ENCODE measurements around the gene LONP1.

Gene LONP1

GRCh38 chr19:5719961-5720790 is at the start of gene LONP1, which contains the start of gene CATSPERD:
Gene LONP1 (minus strand): TSS chr19:5720146. CDS start chr19:5720132, 14 bp downstream.
Gene CATSPERD (plus strand): TSS chr19:5720637. CDS start chr19:5720738, 101 bp downstream.
- CTCF ChIA-PET: interaction anchor here (1.0 to 1.5 kb wide), 3 partner anchors 20 to 84 kb away, joined by 3 to 4 read pairs (median 4); partner anchors contain the start of gene RPL36
- POLR2A ChIA-PET: interaction anchor here (0.7 to 4.9 kb wide), 23 partner anchors 10 to 1381 kb away, joined by 3 to 35 read pairs (median 4); partner anchors contain the start of genes DUS3L, RPL36, SAFB and SAFB2
- TF ChIP-seq ARNT (IDR thresholded peaks at IDR 0.05): 0 out of 2 replicates have a peak, but pooled peaks have one; percentile 50
- TF ChIP-seq LEF1 (IDR thresholded peaks at IDR 0.05; ENCODE audit: borderline replicate concordance): no peak
- TF ChIP-seq TARDBP (IDR thresholded peaks at IDR 0.05): no peak
- TF ChIP-seq L3MBTL2 (conservative IDR thresholded peaks at IDR 0.05): peak; percentile 39
- no peak for TF ChIP-seq CTBP1 (IDR thresholded peaks at IDR 0.05; ENCODE audit: borderline replicate concordance)
- TF ChIP-seq ELF4 (IDR thresholded peaks at IDR 0.05): peak; percentile 77
- no peak for TF ChIP-seq SP1 (IDR thresholded peaks at IDR 0.05)
- TF ChIP-seq FOXA1 (IDR thresholded peaks at IDR 0.05): no peak
- TF ChIP-seq FOXM1 (IDR thresholded peaks at IDR 0.05; ENCODE audit: borderline replicate concordance): no peak
- peak; percentile 99 for DNase-seq (ENCODE audit: extremely low spot score)

- DNase-seq (ENCODE audit: extremely low spot score): no peak
- CTCF ChIA-PET: no interaction called here
- POLR2A ChIA-PET: no interaction called here
- TF ChIP-seq FOXK2 (IDR thresholded peaks at IDR 0.05) (no peak), BHLHE40 (IDR thresholded peaks at IDR 0.05; ENCODE audit: borderline replicate concordance) (no peak), L3MBTL2 (conservative IDR thresholded peaks at IDR 0.05) (no peak), LEF1 (IDR thresholded peaks at IDR 0.05; ENCODE audit: borderline replicate concordance) (no peak), CTBP1 (IDR thresholded peaks at IDR 0.05; ENCODE audit: borderline replicate concordance) (no peak), NFRKB (IDR thresholded peaks at IDR 0.05) (no peak), HDGF (IDR thresholded peaks at IDR 0.05; ENCODE audit: borderline replicate concordance) (no peak), ARNT (IDR thresholded peaks at IDR 0.05) (no peak), TARDBP (IDR thresholded peaks at IDR 0.05) (no peak), PKNOX1 (IDR thresholded peaks at IDR 0.05) (no peak), ELF4 (IDR thresholded peaks at IDR 0.05) (no peak), SP1 (IDR thresholded peaks at IDR 0.05) (no peak)
Observed at GRCh38 chr19:5767949-5768348, 48.0 kb upstream of the LONP1 start.

- no peak for DNase-seq (ENCODE audit: extremely low spot score)
- ChIA-PET CTCF (no interaction called here), POLR2A (no interaction called here)
- TF ChIP-seq HDGF (IDR thresholded peaks at IDR 0.05; ENCODE audit: borderline replicate concordance): no peak
- TF ChIP-seq L3MBTL2 (conservative IDR thresholded peaks at IDR 0.05): no peak
- TF ChIP-seq ZNF384 (IDR thresholded peaks at IDR 0.05): no peak
- no peak for TF ChIP-seq ARNT (IDR thresholded peaks at IDR 0.05)
- no peak for TF ChIP-seq LEF1 (IDR thresholded peaks at IDR 0.05; ENCODE audit: borderline replicate concordance)
- no peak for TF ChIP-seq FOXM1 (IDR thresholded peaks at IDR 0.05; ENCODE audit: borderline replicate concordance)
- TF ChIP-seq TARDBP (IDR thresholded peaks at IDR 0.05): no peak
- TF ChIP-seq SP1 (IDR thresholded peaks at IDR 0.05): no peak
- no peak for TF ChIP-seq FOXK2 (IDR thresholded peaks at IDR 0.05)
- TF ChIP-seq SUZ12 (IDR thresholded peaks at IDR 0.05): no peak
- TF ChIP-seq BHLHE40 (IDR thresholded peaks at IDR 0.05; ENCODE audit: borderline replicate concordance): no peak
- no peak for TF ChIP-seq ELF4 (IDR thresholded peaks at IDR 0.05)
- no peak for TF ChIP-seq PKNOX1 (IDR thresholded peaks at IDR 0.05)
- no peak for TF ChIP-seq CTBP1 (IDR thresholded peaks at IDR 0.05; ENCODE audit: borderline replicate concordance)
- TF ChIP-seq FOXA1 (IDR thresholded peaks at IDR 0.05): no peak
- TF ChIP-seq NFRKB (IDR thresholded peaks at IDR 0.05): no peak
Observed at GRCh38 chr19:5765220-5765619, 45.3 kb upstream of the LONP1 start.

GRCh38 chr19:5762608-5763217 is 42.8 kb upstream of the LONP1 start:
- DNase-seq (ENCODE audit: extremely low spot score): no peak
- ChIA-PET CTCF (no interaction called here), POLR2A (no interaction called here)
- TF ChIP-seq TARDBP (IDR thresholded peaks at IDR 0.05): no peak
- TF ChIP-seq FOXM1 (IDR thresholded peaks at IDR 0.05; ENCODE audit: borderline replicate concordance): no peak
- TF ChIP-seq NFRKB (IDR thresholded peaks at IDR 0.05): no peak
- no peak for TF ChIP-seq SP1 (IDR thresholded peaks at IDR 0.05)
- TF ChIP-seq LEF1 (IDR thresholded peaks at IDR 0.05; ENCODE audit: borderline replicate concordance): no peak
- TF ChIP-seq BHLHE40 (IDR thresholded peaks at IDR 0.05; ENCODE audit: borderline replicate concordance): no peak
- TF ChIP-seq FOXK2 (IDR thresholded peaks at IDR 0.05): no peak
- TF ChIP-seq ELF4 (IDR thresholded peaks at IDR 0.05): no peak
- TF ChIP-seq HDGF (IDR thresholded peaks at IDR 0.05; ENCODE audit: borderline replicate concordance): no peak
- TF ChIP-seq ZNF384 (IDR thresholded peaks at IDR 0.05): no peak
- TF ChIP-seq FOXA1 (IDR thresholded peaks at IDR 0.05): no peak
- TF ChIP-seq CTBP1 (IDR thresholded peaks at IDR 0.05; ENCODE audit: borderline replicate concordance): no peak
- TF ChIP-seq L3MBTL2 (conservative IDR thresholded peaks at IDR 0.05): no peak
- TF ChIP-seq SUZ12 (IDR thresholded peaks at IDR 0.05): no peak
- TF ChIP-seq PKNOX1 (IDR thresholded peaks at IDR 0.05): no peak
- no peak for TF ChIP-seq ARNT (IDR thresholded peaks at IDR 0.05)

- no peak for TF ChIP-seq CTBP1 (IDR thresholded peaks at IDR 0.05; ENCODE audit: borderline replicate concordance)
- no peak for TF ChIP-seq ELF4 (IDR thresholded peaks at IDR 0.05)
- TF ChIP-seq BHLHE40 (IDR thresholded peaks at IDR 0.05; ENCODE audit: borderline replicate concordance): no peak
- TF ChIP-seq LEF1 (IDR thresholded peaks at IDR 0.05; ENCODE audit: borderline replicate concordance): no peak
- no peak for TF ChIP-seq FOXK2 (IDR thresholded peaks at IDR 0.05)
- no peak for DNase-seq (ENCODE audit: extremely low spot score)
- CTCF ChIA-PET: no interaction called here
- POLR2A ChIA-PET: no interaction called here
Observed at GRCh38 chr19:5753743-5754142, 33.8 kb upstream of the LONP1 start.
